NCI-H2081 (cell line): Measurements from ENCODE around the gene AK8.
A peak's percentile ranks its signal among the peaks of the same experiment; 100 is the strongest.

Experiments used
- DNase-seq, 2 experiments: peaks; one replicate each; lab custom pipeline; 2025; lab: John Stamatoyannopoulos, UW

Gene AK8

DNA sequence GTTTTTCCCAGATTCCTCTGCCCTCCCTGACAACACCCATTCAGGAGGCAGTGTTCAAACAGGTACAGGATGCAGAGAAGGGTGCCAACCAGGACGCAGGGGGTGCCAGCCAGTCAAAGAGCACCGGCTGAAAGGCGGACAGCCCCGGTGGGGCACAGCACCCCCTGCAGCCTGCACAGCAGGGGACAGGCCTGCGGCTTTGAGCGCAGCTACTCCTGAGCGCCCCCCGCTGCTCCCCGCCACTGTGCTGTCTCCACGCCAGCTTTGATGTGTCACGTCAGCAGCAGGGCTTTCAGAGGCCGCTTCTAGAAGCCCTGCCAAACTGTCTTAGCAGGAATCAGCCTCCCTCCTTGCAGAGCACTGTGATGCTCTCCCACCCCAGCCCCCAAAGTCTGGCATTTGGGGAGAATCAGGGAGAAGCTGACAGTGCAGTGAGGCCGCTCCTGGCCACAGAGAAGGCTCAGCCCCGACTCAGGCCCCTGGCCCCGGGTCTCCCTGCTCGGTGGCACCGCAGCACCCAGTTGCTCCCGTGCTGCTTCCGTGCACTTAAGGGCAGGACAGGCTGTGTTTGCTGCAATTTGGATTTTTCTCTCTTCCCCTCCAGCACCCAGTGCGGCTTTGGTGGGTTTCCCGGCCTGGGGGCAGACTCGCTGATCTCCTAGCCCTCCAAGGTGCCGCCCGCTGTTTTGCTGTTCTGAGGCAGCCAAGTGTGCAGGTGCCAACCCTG, 20.3 kb downstream of the AK8 start:
- peak; percentile 23 to 64 for DNase-seq

DNA sequence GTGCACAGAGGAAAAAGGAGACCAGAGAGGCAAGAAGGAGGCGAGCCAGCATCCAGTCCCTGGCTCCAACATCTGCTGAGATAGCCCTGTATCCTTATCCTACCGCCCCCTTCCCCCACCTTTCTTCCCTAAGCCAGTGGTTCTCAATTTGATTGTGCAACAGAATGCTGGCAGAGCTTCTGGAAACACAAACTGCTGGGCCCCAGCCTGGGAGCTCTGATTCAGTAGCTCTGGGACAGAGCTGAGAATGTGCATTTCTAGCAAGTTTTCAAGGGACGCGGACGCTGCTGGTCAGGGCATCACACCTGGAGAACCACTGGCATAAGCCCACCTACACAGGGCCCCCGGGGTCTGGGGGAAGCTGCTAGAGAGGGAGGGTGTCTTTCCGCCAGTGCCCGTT, 21.1 kb downstream of the AK8 start:
- DNase-seq, result no peak

DNA sequence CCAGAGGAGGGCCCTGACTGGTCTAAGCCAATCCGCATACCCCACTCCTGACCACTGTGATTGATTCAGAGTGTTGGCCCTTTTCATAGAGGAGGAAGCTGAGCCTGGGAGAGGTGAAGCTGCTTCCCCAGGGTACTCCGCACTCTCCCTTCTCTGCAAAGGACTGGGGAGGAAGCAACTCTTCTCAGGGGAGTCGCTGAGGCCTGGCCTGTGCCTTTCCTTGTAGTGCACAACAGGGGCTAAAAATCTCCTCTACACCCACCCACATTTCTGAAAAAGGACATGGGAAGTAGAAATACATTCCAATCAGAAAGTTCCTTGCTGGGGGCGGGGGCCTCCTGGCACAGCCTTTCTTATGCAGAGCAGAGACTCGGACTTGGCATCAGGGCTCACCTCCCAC, 22.2 kb downstream of the AK8 start:
- no peak for DNase-seq

DNA sequence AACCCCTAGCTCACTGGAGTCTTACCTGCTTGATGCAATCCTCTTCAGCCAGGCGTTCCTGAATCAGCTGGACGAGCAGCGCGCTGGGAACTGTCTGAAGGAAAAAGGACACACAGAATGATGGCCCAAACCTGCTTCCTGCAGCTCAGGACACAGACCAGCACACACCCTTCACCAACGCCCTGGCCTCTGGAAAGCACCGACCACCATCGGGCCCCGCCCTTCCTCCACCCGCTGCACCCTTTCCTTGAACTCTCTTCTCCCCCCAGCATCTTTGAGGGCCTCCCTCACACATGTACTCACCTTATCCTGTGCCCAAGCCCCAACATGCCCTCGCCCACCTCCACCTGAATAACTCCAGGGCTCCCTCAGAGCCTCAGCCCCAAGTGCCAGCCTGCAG, 23.3 kb downstream of the AK8 start:
- no peak for DNase-seq

DNA sequence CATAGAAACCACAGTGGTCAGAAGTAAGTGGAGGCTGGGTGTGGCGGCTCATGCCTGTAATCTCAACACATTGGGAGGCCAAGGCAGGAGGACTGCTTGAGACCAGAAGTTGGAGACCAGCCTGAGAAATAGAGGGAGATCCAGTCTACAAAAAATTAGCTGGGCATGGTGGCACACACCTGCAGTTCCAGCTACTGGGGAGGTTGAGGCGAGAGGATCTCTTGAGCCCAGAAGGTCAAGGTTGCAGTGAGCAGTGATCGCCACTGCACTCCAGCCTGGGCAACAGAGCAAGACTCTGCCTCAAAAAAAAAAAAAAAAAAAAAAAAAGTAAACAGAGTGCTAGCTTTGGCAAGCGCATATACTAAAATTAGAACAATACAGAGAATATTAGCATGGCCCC, 24.6 kb downstream of the AK8 start:
- no peak for DNase-seq

GRCh38 chr9:132849185-132849706, 28.8 kb downstream of the AK8 start:
- DNase-seq, result peak in 1 of 2 experiments; percentile 19

DNA sequence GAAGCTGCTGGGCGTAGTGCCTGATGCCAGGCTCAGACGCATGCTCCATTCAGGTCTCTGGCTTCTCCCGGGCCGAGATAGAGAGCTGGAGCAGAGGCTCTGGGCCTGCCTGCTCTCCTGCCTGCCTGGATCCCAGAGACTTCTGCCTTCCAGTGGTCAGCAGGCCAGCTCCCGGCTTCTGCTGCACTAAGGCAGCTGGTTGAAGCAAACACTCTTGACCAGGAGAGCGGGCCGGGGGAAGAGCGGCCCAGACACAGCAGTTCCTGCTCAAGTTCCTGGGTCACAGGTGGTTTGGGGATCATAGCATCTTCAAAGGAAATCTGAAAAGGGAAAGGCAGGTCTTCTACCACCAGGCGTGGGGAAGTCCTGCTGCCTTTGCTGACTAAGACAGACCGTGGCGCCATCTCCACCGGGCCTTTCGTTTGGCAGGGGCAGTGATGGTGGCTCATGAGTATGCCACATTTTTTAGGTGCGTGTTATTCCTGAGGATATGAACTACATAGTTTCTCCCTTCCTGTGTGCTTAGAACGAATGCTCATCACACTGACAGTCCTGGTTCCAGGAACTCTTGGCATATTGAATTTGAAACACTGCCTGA, 31.1 kb downstream of the AK8 start:
- DNase-seq, result no peak

DNA sequence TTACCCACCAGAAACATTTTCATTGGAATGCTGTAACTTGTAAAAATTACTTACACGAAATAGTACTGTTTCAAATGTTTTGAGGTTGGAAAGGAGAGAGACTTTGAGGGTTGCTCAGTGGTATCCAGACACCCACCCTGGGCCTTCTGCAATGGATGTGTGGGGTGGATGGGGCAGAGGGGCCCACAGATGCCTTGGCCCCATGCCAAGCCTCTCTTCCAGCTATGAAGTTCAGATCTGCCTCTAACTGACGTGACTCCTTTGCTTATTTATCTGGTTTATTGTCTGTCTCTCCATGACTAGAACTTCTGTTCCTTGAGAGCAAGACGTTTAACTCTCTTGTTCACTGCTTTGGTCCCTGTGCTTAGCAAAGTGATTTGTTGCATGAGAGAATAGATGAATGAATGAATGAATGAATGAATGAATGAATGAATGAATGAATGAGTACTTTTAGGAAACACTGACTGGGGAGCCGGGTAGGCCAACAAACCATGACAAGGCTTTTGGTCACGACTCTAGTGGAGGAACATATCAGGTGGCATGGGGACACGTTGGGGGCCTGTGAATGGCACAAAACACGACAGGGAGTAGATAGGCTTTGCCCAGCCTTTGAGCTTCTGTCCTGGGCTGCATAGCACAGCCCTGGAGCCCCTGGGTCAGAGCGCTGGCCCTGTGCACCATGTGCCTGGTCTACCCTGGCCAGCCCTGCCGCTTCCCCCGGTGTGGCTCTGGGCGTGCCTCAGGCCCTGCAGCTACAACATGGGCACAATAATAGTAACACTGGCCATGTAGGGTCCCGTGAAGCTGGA, 31.8 kb downstream of the AK8 start:
- DNase-seq, result no peak

GRCh38 chr9:132842124-132843044, 35.7 kb downstream of the AK8 start:
- no peak for DNase-seq

DNA sequence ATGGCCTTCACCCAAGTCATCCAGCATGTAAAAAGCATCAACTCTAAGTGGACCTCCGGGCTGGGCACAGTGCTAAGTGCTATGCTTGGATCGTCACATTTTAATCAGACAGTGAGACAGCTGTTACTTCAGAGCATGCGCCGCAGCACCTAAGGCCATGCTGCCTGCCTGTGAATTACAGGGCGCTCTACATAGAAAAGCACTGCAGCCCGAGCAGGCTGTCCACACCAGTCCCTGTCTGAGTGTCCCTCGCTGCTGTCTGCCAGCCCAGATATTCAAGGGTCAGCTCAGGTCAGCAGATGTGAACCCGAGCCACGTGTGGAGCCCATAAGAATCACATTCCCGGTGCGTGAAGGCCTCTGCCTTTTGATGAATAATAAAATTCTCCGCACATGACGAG, 37.1 kb downstream of the AK8 start:
- DNase-seq, result no peak

- no peak for DNase-seq
Observed at GRCh38 chr9:132838291-132838690, 39.8 kb downstream of the AK8 start.

GRCh38 chr9:132837501-132838286, 40.4 kb downstream of the AK8 start:
- no peak for DNase-seq

- no peak for DNase-seq
Observed at GRCh38 chr9:132834343-132834742, 43.7 kb downstream of the AK8 start.

GRCh38 chr9:132833550-132834121, 44.4 kb downstream of the AK8 start:
- no peak for DNase-seq

DNA sequence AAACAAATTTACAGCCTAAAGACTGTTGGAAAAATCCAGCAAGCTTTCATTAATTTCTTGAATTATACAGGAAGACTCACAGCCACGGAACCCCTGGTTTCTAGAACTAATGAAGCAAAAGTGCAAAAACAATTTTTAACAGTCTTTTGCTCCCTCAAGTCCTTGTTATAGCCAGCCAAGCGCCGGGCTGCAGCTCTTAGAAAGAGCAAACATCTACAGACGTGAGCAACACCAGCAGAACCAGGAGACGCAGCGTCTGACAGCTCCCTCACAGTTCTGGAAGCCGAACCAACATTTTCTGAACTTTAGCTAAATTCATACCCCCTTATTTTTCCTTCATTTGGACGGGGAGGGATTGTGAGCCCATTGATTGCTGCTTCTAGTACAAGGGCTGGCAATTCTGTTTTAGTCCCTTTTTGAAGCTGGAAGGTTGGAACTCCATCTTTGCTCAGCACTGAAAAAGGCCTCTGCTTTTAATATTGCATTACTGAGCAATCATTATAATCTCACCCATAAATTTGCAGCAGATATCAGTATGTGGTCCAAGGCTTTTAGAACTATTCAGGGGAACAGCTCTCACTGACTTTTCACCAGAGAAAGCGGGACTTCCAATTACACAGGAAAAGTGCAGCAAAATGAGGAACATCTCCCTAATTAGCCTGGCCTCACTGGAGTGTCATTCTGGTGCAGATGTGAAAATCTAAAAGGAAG, 45.8 kb downstream of the AK8 start:
- DNase-seq, result no peak

DNA sequence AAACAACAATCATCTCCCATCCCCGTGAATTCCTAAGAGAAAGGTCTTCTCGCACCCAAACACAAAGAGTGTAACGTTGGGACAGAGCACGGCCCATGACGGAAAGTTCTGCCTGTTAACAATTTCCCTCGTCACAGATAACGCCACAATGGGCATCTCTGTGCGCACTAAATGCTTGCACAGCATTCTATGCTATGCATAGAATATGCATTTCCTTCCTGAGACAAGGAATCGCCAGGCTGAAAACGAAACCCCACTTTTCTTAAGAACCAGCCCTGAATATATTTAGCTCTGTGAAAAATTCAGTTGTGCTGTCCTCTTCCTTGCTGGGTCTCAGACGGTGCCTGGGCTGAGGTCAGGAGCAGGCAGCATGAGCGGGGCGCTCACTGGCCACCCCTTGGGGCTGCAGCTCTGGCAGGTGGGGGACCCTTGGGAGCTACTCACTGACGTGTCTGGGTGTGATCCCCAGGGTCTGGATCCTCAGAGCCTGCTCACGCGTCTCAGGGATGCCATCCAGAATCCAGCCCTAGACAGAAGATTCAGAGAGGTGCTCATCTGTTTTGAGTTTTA, 49.8 kb downstream of the AK8 start:
- no peak for DNase-seq

DNA sequence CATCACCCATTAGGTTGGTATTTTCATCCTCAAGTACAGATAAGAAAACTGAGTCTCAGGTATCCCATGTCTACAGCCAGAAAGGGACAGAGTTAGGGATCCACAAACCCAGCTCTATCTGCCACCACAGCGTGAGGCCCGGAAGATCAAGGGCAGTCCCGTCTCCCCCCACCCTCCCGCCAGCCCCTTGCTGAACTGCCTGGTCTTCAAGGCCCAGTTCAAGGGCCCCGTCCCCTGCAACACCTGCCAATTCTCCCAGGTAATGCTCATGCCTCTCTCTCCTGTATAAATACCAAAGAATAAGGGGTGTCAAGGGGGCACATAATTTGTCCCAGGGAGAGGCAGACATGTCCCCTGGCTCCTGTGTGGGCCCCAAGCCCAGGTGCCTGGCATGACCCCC, 50.7 kb downstream of the AK8 start:
- DNase-seq, result no peak

- no peak for DNase-seq
Observed at GRCh38 chr9:132826621-132827365, 51.3 kb downstream of the AK8 start.

GRCh38 chr9:132826131-132826530, 52.0 kb downstream of the AK8 start:
- DNase-seq, result no peak
